ENCODE data around the gene NOL11.

DNA sequence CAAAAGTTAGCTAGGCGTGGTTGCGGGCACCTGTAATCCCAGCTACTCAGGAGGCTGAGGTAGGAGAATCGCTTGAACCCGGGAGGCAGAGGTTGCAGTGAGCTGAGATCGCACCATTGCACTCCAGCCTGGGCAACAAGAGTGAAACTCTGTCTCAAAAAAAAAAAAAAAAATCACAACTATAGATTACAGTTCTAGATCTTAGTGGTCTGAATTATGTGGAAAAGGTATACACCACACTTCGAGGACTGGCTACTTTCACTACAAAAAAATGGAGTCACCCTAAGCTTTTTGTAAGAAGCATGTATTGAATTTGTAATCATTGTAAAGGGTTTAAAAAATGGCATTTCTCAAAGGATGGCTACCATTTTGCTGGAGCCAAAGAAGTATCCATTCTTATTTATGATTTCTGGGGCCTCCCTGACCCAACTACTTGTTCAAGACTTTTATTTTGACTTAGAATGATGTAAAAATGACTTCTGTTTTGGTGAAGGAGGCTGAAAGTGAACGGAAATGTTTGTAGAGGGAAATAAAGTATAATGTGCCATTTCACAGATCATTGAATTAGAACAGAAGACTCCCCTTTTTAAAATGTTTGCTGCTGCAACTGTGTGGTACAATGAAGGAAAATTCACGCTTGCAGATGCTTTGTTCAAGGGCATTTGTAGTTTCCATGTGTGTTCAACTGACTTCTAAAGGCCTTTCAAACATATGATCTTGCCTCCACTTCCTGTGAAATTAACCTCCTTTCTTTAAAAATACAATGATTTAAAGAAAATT, 37.1 kb upstream of the NOL11 start:
- TF ChIP-seq, protein P1, sequence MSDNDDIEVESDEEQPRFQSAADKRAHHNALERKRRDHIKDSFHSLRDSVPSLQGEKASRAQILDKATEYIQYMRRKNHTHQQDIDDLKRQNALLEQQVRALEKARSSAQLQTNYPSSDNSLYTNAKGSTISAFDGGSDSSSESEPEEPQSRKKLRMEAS (CRISPR knock-in tag; IDR thresholded peaks at IDR 0.05), result no peak
- TF ChIP-seq, protein P2, sequence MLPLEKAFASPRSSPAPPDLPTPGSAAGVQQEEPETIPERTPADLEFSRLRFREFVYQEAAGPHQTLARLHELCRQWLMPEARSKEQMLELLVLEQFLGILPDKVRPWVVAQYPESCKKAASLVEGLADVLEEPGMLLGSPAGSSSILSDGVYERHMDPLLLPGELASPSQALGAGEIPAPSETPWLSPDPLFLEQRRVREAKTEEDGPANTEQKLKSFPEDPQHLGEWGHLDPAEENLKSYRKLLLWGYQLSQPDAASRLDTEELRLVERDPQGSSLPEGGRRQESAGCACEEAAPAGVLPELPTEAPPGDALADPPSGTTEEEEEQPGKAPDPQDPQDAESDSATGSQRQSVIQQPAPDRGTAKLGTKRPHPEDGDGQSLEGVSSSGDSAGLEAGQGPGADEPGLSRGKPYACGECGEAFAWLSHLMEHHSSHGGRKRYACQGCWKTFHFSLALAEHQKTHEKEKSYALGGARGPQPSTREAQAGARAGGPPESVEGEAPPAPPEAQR (CRISPR knock-in tag; IDR thresholded peaks at IDR 0.05), result no peak
- TF ChIP-seq, protein P3, sequence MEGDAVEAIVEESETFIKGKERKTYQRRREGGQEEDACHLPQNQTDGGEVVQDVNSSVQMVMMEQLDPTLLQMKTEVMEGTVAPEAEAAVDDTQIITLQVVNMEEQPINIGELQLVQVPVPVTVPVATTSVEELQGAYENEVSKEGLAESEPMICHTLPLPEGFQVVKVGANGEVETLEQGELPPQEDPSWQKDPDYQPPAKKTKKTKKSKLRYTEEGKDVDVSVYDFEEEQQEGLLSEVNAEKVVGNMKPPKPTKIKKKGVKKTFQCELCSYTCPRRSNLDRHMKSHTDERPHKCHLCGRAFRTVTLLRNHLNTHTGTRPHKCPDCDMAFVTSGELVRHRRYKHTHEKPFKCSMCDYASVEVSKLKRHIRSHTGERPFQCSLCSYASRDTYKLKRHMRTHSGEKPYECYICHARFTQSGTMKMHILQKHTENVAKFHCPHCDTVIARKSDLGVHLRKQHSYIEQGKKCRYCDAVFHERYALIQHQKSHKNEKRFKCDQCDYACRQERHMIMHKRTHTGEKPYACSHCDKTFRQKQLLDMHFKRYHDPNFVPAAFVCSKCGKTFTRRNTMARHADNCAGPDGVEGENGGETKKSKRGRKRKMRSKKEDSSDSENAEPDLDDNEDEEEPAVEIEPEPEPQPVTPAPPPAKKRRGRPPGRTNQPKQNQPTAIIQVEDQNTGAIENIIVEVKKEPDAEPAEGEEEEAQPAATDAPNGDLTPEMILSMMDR (IDR thresholded peaks at IDR 0.05), result no peak
- TF ChIP-seq NFE2L1 (CRISPR knock-in tag; IDR thresholded peaks at IDR 0.05) (no peak), RELA (CRISPR knock-in tag; IDR thresholded peaks at IDR 0.05; ENCODE audit: borderline replicate concordance) (no peak), ATF1 (CRISPR knock-in tag; IDR thresholded peaks at IDR 0.05) (no peak), NR1H2 (CRISPR knock-in tag; IDR thresholded peaks at IDR 0.05) (no peak)
- TF ChIP-seq, protein P4, sequence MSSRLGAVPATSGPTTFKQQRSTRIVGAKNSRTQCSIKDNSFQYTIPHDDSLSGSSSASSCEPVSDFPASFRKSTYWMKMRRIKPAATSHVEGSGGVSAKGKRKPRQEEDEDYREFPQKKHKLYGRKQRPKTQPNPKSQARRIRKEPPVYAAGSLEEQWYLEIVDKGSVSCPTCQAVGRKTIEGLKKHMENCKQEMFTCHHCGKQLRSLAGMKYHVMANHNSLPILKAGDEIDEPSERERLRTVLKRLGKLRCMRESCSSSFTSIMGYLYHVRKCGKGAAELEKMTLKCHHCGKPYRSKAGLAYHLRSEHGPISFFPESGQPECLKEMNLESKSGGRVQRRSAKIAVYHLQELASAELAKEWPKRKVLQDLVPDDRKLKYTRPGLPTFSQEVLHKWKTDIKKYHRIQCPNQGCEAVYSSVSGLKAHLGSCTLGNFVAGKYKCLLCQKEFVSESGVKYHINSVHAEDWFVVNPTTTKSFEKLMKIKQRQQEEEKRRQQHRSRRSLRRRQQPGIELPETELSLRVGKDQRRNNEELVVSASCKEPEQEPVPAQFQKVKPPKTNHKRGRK (CRISPR knock-in tag; IDR thresholded peaks at IDR 0.05; ENCODE audit: borderline replicate concordance), result no peak
- TF ChIP-seq, protein P5, sequence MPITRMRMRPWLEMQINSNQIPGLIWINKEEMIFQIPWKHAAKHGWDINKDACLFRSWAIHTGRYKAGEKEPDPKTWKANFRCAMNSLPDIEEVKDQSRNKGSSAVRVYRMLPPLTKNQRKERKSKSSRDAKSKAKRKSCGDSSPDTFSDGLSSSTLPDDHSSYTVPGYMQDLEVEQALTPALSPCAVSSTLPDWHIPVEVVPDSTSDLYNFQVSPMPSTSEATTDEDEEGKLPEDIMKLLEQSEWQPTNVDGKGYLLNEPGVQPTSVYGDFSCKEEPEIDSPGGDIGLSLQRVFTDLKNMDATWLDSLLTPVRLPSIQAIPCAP (CRISPR knock-in tag; IDR thresholded peaks at IDR 0.05), result no peak

Data from WTC11 (cell line).